Activated CD8-positive, alpha-beta memory T cell treated with anti-CD3 and anti-CD28 coated beads, Interleukin-2, amount 50 U/mL, for 48 hours (primary cell): ENCODE measurements around the gene FNIP2.
"Not testable (repeated sequence)": the region's sequence is repeated elsewhere in the genome, so short reads cannot be mapped to it uniquely, and the experiment has no call there.

Source experiments
- DNase-seq: peaks from one replicate; pipeline ENCODE4 v3.0.0-alpha.2; 2020

The FNIP2 gene

DNA sequence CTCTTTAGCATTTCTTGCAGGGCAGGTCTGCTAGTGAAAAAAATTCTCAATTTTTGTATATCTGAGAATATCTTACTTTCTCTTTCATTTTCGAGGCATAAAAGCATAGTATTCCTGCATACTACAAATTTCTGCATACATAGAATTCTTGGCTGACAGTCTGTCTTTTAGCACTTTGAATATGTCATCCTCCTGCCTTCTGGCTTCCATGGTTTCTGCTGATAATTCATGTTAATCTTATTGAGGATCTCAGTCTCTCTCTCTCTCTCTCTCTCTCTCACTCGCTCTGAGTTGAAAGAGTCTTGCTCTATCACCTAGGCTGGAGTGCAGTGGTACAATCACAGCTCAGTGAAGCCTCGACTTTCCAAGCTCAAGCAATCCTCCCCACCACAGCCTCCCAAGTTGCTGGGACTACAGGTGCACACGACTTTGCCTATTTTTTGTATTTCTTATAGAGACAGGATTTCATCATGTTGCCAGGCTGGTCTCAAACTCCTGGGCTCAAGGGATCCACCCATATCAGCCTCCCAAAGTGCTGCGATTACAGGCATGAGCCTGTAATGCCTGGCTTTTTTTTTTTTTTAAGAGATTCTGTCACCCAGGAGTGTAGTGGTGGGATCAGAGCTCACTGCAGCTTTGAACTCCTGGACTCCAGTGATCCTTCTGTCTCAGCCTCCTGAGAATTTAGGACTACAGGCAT, 161.3 kb downstream of the FNIP2 start:
- DNase-seq: no peak

DNA sequence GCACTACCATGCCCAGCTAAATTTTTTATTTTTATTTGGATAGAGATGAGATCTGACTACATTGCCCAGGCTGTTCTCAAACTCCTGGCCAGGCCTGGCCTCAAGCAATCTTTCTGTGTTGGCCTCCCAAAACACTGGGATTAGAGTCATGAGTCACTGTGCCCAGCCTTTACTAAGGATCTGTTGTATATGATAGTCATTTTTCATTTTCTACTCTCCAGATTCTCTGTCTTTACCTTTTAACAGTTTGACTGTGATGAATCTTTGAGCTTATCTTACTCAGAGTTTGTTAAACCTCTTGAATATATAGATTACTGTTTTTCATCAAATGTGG, 161.8 kb downstream of the FNIP2 start:
- DNase-seq: no peak

DNA sequence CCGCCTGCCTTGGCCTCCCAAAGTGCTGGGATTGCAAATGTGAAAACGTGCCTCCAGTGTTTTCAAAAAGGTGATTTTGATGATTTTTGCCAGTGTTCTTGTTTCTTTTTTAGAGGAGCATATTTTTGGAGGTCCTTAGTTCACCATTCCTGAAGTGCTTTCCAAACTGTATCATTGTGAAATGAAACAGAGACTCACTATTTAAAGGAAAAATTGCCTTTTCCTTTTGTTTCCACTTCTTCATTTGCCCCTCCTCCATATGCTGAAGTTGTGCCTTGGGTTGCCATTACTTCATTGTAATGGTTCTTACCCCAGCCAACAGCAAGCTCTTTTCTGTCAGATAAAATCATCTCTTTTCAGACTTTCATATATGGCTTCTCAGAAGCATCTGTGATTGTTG, 164.4 kb downstream of the FNIP2 start:
- no peak for DNase-seq

DNA sequence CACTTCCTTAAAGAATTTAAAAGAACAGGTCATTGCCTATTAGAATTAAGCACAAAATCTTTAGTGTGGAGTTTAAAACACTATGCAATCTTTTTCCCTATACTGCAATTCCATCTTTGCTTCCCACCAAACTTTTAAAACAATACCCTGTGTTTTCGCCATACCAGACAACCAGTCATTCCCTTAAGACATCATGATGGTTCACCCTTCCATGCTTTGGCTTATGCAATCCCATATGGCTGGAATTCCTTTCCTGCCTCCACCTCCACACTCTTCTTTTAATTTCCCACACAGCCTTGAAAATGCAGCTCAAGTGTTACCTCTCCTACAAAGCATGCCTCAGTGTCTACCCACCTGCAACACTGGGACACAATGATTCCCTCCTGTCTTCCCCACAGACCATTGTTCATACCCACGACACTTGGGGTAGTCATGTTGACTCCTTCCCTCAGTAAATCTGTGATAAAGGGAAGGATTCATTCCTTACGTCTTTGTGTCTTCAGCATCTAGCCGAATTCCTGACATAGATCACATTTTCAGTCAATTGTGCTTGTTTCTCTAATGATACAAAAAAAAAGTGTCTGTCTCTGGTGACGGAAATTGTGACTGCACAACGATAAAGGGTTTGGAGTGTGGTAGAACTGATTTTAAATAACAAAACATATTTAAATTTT, 166.3 kb downstream of the FNIP2 start:
- no peak for DNase-seq

DNA sequence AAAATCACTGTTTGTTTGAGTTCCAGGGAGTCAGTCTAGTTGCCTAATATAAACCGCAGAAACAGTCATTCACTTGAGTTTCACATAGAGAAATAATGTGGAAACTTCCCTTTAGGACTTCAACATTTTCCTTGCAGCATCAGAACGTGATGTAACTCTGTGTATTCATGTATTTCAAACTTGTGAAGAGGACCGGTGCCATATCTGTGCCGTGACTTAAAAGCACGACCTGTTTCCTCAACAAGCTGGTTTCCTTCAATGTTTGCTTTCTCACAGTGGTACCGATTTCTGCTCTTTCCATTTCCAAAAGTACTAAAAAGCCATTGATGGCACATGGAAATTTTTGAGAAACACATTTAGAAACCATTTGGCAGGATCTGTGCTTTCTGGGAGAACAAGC, 167.4 kb downstream of the FNIP2 start:
- DNase-seq: no peak

DNA sequence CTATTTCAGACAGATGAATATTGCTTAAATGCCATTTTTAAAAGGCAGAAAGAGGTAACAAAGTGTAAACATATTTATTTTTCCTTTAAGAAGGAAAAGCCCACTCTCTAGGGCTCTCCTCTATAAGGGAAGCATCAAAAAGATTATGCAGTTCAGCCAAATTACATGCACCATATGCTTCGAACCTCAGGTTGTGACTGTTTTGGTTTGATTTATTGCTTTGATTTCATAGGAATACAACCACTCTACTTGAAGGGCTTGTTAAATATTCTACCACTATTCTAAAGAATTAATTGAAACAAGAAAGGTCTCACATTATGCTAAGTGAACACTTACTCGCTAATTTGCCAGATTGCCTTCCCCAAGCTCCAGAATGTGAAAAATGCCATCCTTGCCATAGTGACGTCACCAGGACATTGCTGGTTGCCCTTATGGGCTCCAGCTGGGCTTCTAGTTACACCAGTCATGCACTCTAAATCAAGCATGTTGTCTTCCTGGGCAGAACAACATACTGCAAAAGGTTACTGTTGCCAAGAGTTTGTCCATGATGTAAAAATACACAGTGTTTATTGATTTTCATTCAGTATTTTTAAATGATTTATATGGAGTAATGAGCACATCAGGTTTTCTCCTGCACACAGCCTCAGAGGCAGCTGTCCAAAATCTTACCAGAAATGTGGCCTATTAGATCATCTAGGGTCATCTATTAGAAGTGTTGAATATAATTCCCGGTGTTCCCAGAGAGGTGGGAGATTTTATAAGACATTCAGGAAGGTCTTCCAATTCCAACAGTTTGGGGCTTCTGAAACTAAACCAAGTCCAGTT, 169.6 kb downstream of the FNIP2 start:
- DNase-seq: no peak

DNA sequence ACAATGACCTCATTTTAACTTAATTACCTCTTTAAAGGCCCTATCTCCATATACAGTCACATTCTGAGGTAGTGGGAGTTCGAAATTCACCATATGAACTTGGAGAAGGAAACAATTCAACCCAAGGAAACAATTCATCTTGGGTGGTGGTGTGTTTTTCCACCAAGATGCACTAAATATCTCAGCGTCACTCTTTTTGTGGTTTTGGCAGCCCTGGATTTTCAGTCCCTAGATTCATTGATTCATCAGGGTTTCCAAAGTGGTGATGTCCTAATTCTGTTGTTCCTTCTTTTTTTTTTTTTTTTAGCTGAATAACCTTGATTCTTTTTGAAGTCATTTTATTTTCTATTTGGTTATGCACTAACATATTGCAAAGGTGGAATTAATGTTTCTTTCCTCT, 171.4 kb downstream of the FNIP2 start:
- DNase-seq: no peak

DNA sequence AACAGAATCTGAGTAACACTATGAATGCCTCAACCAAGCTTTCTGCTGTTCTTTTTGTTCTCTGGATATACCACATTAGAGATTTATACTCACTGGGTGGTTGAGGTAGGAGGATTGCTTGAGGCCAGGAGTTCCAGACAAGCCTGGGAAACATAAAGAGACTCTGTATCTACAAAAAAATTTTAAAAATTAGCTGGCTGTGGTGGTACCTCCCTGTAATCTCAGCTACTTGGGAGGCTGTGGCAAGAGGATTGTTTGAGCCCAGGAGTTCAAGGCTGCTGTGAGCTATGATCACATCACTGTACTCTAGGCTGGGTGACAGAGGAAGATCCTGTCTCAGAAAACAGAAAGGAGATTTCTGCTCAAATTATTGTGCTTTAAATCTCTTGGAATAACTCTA, 172.5 kb downstream of the FNIP2 start:
- DNase-seq: no peak

DNA sequence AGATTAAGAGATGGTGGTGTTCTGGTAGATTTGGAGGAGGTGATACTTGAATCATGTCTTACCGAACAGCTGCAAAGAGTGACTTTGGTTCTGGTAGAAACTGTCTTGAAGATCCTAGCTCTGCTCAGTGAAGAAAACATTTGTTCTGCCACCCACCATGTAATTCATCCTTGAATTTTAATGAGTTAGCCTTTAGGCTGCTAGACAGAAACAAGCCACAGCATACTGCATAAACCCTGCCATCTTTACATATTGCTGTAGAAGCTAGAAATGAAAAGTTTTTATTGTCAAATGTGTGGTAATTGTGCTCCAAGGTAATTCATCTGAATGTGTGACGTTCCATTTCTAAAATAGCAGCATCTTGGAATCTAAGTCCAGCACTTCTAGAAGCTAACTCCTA, 173.1 kb downstream of the FNIP2 start:
- DNase-seq: no peak

DNA sequence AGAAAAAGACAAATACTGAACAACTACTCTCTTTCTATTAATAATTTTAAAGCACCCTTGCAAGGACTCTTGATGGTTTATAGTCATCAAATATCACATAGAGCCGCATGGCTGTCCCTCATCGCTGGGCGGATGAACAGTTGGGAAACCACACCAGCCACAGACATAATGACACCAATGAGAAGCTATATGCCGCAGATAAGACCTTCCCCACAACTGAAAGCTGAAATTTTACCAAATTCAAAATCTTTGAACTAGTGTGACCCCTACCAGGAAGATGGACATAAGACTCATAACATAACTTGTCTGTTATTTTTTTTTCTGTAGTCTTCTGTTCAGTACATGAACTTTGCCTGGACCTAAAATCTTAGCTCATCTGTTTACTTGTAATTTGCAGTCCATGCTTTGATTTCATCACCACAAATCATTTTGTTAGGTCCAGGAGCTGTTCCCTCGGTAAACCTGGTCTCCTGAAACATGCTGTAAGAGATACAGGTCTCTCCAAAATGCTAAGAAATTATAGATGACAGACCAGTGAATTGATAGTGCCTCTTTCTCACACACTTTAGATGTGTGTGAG, 176.8 kb downstream of the FNIP2 start:
- no peak for DNase-seq

DNA sequence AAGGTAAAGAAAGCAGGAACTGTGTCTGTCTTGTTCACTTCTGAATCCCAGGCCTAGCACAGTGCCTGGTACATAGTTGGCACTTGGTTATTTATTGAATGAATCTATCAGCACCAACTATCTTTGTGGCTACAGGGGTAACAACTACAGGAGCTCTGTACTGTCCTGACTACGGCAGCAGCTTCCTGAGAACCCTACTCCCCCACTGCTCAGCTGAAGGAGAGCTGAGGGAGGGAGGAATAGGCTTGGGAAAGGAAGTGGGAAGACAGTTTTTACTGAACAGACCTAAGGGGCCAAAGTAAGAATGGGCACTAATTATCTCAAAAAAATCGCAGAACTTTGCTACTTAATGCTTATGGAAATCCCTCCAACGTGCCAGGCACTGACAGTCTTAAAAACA, 178.0 kb downstream of the FNIP2 start:
- no peak for DNase-seq

DNA sequence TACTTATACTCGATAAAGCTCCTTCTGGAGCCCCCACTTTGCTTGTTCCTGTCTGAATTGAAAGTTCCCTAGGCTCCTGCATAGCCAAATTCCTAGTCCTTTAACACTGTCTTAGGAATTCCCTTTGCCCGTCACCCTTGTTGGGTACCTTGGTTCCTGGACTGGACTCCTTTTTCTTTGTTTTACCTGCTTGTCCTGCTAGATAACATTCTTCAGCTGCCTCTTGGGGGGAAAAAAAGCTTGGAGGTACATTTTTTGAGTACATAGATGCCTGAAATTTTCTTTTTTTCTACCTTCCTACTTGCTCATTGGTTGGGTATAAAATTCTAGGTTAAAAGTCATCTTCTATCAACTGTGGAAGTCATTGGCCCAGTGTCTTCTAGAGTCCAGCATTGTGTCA, 179.2 kb downstream of the FNIP2 start:
- DNase-seq: no peak

DNA sequence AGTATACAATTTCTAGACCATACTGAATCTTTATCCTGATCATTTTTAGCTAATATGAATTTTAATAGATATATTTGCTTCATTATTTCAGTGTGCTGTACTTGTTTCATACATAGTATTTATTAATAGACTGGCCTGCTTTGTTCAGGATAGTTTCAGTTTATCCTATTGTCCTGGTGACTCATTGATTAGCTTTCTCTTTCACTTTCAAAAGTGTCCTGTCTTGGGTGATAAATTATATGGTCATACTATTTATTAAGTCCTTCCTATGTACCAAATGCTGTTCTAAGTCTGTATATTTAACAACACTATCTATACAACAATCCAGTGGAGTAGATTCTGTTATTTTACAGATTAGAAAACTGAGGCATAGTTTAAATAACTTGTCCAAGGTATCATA, 180.3 kb downstream of the FNIP2 start:
- DNase-seq: no peak

DNA sequence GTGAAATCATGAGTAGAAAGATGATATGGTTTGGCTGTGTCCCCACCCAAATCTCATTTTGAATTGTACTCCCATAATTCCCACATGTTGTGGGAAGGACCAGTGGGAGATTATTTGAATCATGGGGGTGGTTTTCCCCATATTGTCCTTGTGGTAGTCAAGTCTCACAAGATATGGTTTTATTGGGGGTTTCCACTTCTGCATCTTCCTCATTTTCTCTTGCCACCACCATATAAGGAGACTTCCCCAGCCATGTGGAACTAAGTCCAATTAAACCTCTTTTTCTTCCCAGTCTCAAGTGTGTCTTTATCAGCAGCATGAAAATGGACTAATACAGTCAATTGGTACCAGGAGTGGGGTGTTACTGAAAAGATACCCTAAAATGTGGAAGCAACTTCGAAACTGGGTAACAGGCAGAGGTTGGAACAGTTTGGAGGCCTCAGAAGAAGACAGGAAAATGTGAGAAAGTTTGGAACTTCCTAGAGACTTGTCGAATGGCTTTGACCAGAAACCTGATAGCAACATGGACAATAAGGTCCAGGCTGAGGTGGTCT, 183.5 kb downstream of the FNIP2 start:
- not testable (repeated sequence) for DNase-seq

DNA sequence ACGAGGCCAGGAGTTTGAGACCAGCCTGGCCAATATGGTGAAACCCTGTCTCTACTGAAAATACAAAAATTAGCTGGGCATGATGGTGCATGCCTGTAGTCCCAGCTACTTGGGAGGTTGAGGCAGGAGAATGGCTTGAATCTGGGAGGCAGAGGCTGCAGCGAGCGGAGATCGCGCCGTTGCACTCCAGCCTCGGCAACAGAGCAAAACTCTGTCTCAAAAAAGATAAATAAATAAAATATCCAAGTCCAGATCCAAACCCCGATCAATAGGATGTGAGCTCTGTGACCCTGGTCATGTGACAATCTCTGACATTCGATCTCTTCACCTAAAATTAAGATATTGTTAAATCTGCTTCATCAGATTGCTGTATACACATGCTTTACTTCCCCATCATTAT, 187.5 kb downstream of the FNIP2 start:
- DNase-seq: not testable (repeated sequence)

DNA sequence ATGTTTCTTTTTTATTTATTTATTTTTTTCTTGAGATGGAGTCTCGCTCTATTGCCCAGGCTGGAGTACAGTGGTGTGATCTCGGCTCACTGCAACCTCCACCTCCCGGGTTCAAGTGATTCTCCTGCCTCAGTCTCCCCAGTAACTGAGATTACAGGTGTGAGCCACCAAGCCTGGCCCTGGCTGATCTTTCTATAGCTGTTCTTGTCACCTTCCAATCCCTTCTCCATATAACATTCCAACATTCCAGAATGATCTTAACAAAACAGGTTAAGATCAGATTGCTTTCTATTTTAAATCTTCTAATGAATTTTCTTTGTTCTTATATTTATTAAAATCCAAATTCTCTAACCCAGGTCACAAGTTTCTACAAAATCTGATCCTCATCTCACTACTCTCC, 188.1 kb downstream of the FNIP2 start:
- DNase-seq: not testable (repeated sequence)
